ENCODE results near the gene PKN3. TPM values are rescaled to one million over a fixed set of nuclear protein-coding genes. Genes with fewer than 3 reads are reported as not detected.

Gene PKN3
- total RNA-seq, 1 donor from 2014 or later = 3.1 TPM

GRCh38 chr9:128742401-128742800 lies 40.1 kb downstream of the PKN3 start:
- Mint-ChIP-seq H3K4me1 (ENCODE audit: low read depth, unreplicated experiment) (no peaks in the 10 kb centered on the region), H3K4me3 (ENCODE audit: unreplicated experiment) (no peak overlapping the region), H3K27ac (ENCODE audit: unreplicated experiment) (no peak overlapping the region), H3K27me3 (ENCODE audit: low read depth, unreplicated experiment) (no peaks in the 10 kb centered on the region), H3K36me3 (ENCODE audit: low read depth, unreplicated experiment) (peaks cover 10% of the 10 kb centered on the region), H3K9me3 (ENCODE audit: unreplicated experiment) (no peaks in the 10 kb centered on the region)
- Histone ChIP-seq H4K20me1 (ENCODE audit: insufficient read depth, low read length) (no peaks in the 10 kb centered on the region), H3K4me2 (ENCODE audit: low read length) (no peak overlapping the region), H3K9ac (ENCODE audit: low read length) (no peak overlapping the region), H3K4me3 (ENCODE audit: insufficient read depth, low read depth, low read length) (no peak overlapping the region), H3K79me2 (ENCODE audit: insufficient read depth, low read length) (no peaks in the 10 kb centered on the region), H3K27ac (ENCODE audit: low read depth, low read length) (no peak overlapping the region), H2AFZ (ENCODE audit: low read depth, low read length) (no peak overlapping the region), H3K36me3 (ENCODE audit: insufficient read depth, low read length) (no peaks in the 10 kb centered on the region), H3K4me1 (ENCODE audit: insufficient read depth, low read length) (no peaks in the 10 kb centered on the region), H3K27me3 (ENCODE audit: insufficient read depth, low read length) (no peaks in the 10 kb centered on the region), H3K9me3 (ENCODE audit: insufficient read depth, low read depth, low read length) (no peaks in the 10 kb centered on the region)
- no peak for TF ChIP-seq CTCF (IDR thresholded peaks at IDR 0.05; ENCODE audit: insufficient read depth, low read depth, low read length)
- no peak for TF ChIP-seq EZH2 (IDR thresholded peaks at IDR 0.05; ENCODE audit: insufficient read depth, low read length)
- DNase-seq (ENCODE audit: low read depth) (no peak), FAIRE-seq (no peak)

- TF ChIP-seq CTCF (IDR thresholded peaks at IDR 0.05; ENCODE audit: insufficient read depth, low read depth, low read length) = no peak
- TF ChIP-seq EZH2 (IDR thresholded peaks at IDR 0.05; ENCODE audit: insufficient read depth, low read length) = no peak
- H3K36me3 Mint-ChIP-seq (ENCODE audit: low read depth, unreplicated experiment) = peaks cover 9% of the 10 kb centered on the region
Measured at GRCh38 chr9:128743421-128743820, 41.1 kb downstream of the PKN3 start.

GRCh38 chr9:128747241-128747640 lies 44.9 kb downstream of the PKN3 start:
- H4K20me1 ChIP-seq (ENCODE audit: insufficient read depth, low read length) = no peaks in the 10 kb centered on the region
- H3K4me3 ChIP-seq (ENCODE audit: insufficient read depth, low read depth, low read length) = no peak overlapping the region
- FAIRE-seq (no peak), DNase-seq (ENCODE audit: low read depth) (no peak)
- no peak overlapping the region for H3K27ac Mint-ChIP-seq (ENCODE audit: unreplicated experiment)
- no peaks in the 10 kb centered on the region for H3K27me3 Mint-ChIP-seq (ENCODE audit: low read depth, unreplicated experiment)
- H3K9me3 Mint-ChIP-seq (ENCODE audit: unreplicated experiment) = no peaks in the 10 kb centered on the region
- peaks cover 2% of the 10 kb centered on the region for H3K36me3 ChIP-seq (ENCODE audit: insufficient read depth, low read length)
- no peak overlapping the region for H3K27ac ChIP-seq (ENCODE audit: low read depth, low read length)
- peaks cover 6% of the 10 kb centered on the region for H3K36me3 Mint-ChIP-seq (ENCODE audit: low read depth, unreplicated experiment)
- no peaks in the 10 kb centered on the region for H3K79me2 ChIP-seq (ENCODE audit: insufficient read depth, low read length)
- no peaks in the 10 kb centered on the region for H3K27me3 ChIP-seq (ENCODE audit: insufficient read depth, low read length)
- H3K4me2 ChIP-seq (ENCODE audit: low read length) = no peak overlapping the region
- H2AFZ ChIP-seq (ENCODE audit: low read depth, low read length) = no peak overlapping the region
- TF ChIP-seq CTCF (IDR thresholded peaks at IDR 0.05; ENCODE audit: insufficient read depth, low read depth, low read length) = no peak
- no peak for TF ChIP-seq EZH2 (IDR thresholded peaks at IDR 0.05; ENCODE audit: insufficient read depth, low read length)
- no peaks in the 10 kb centered on the region for H3K4me1 Mint-ChIP-seq (ENCODE audit: low read depth, unreplicated experiment)
- no peak overlapping the region for H3K9ac ChIP-seq (ENCODE audit: low read length)
- H3K4me1 ChIP-seq (ENCODE audit: insufficient read depth, low read length) = no peaks in the 10 kb centered on the region
- H3K9me3 ChIP-seq (ENCODE audit: insufficient read depth, low read depth, low read length) = no peaks in the 10 kb centered on the region
- H3K4me3 Mint-ChIP-seq (ENCODE audit: unreplicated experiment) = no peak overlapping the region

More at GRCh38 chr9:128743421-128743820, 41.1 kb downstream of the PKN3 start:
- Histone ChIP-seq H3K4me1 (ENCODE audit: insufficient read depth, low read length) (no peaks in the 10 kb centered on the region), H2AFZ (ENCODE audit: low read depth, low read length) (no peak overlapping the region), H3K79me2 (ENCODE audit: insufficient read depth, low read length) (no peaks in the 10 kb centered on the region), H3K4me2 (ENCODE audit: low read length) (no peak overlapping the region), H3K36me3 (ENCODE audit: insufficient read depth, low read length) (no peaks in the 10 kb centered on the region), H3K4me3 (ENCODE audit: insufficient read depth, low read depth, low read length) (no peak overlapping the region), H3K27me3 (ENCODE audit: insufficient read depth, low read length) (no peaks in the 10 kb centered on the region), H3K9me3 (ENCODE audit: insufficient read depth, low read depth, low read length) (no peaks in the 10 kb centered on the region), H3K9ac (ENCODE audit: low read length) (no peak overlapping the region), H3K27ac (ENCODE audit: low read depth, low read length) (no peak overlapping the region), H4K20me1 (ENCODE audit: insufficient read depth, low read length) (no peaks in the 10 kb centered on the region)
- no peak overlapping the region for H3K4me3 Mint-ChIP-seq (ENCODE audit: unreplicated experiment)
- H3K27ac Mint-ChIP-seq (ENCODE audit: unreplicated experiment) = no peak overlapping the region
- no peaks in the 10 kb centered on the region for H3K27me3 Mint-ChIP-seq (ENCODE audit: low read depth, unreplicated experiment)
- H3K4me1 Mint-ChIP-seq (ENCODE audit: low read depth, unreplicated experiment) = no peaks in the 10 kb centered on the region
- DNase-seq (ENCODE audit: low read depth) (no peak), FAIRE-seq (no peak)
- no peaks in the 10 kb centered on the region for H3K9me3 Mint-ChIP-seq (ENCODE audit: unreplicated experiment)
